KOPT-K1 (cell line): Measurements from ENCODE around the gene ZER1.

Source experiments
- H3K27ac ChIP-seq: fragments of 200-600 bp; sonication (generic); 2 replicates; pipeline ENCODE4 v1.5.1; 2016; ENCODE audit warnings: antibody characterized with exemption, mild to moderate bottlenecking, low read depth, low read length; ENCODE audit not compliant: poor library complexity, severe bottlenecking
- H3K36me3 ChIP-seq: fragments of 200-600 bp; sonication (generic); 2 replicates; pipeline ENCODE4 v1.5.1; 2017; ENCODE audit warnings: antibody characterized with exemption, mild to moderate bottlenecking, low read length, moderate library complexity; ENCODE audit not compliant: insufficient read depth
- H3K9me3 ChIP-seq: fragments of 200-600 bp; sonication (generic); 2 replicates; pipeline ENCODE4 v1.5.1; 2017; ENCODE audit warnings: antibody characterized with exemption, low read length, mild to moderate bottlenecking; ENCODE audit not compliant: insufficient read depth, poor library complexity, severe bottlenecking

The ZER1 gene

DNA sequence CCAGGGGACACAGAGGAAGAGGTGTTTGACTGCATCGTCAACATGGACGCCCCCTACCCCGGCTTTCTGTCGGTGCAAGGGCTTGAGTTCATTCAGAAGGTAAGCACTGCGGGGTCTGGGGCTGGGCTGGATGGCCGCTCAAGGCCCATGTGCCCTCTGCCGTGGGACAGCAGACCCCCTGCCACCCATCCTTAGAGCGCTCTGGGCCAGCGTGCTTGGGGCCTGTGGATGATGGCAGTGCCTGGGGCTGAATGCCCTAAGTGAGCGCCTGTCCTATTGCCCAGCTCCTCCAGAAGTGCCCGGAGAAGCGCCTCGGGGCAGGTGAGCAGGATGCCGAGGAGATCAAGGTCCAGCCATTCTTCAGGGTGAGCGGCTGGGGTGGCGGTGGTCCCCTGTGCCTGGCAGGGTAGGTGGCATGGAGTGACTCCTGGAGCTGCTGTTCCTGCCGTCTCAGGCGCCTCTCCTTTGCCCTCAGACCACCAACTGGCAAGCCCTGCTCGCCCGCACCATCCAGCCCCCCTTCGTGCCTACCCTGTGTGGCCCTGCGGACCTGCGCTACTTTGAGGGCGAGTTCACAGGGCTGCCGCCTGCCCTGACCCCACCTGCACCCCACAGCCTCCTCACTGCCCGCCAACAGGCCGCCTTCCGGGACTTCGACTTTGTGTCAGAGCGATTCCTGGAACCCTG is 51.7 kb downstream of the ZER1 start:
- Histone ChIP-seq H3K9me3 (no peaks in the 10 kb centered on the region), H3K27ac (no peak overlapping the region), H3K36me3 (peaks cover 19% of the 10 kb centered on the region; the same call in 1 of the 2 replicates)

GRCh38 chr9:128718475-128718874 is 53.3 kb downstream of the ZER1 start:
- peaks cover 19% of the 10 kb centered on the region; the same call in 1 of the 2 replicates for H3K36me3 ChIP-seq
- no peak overlapping the region for H3K27ac ChIP-seq
- H3K9me3 ChIP-seq: no peaks in the 10 kb centered on the region

- Histone ChIP-seq H3K9me3 (no peaks in the 10 kb centered on the region), H3K36me3 (peaks cover 19% of the 10 kb centered on the region; the same call in 1 of the 2 replicates), H3K27ac (no peak overlapping the region)
Measured at GRCh38 chr9:128718047-128718446, 53.7 kb downstream of the ZER1 start.

GRCh38 chr9:128716581-128717254 is 55.0 kb downstream of the ZER1 start:
- Histone ChIP-seq H3K9me3 (no peaks in the 10 kb centered on the region), H3K27ac (no peak overlapping the region), H3K36me3 (peaks cover 19% of the 10 kb centered on the region; the same call in 1 of the 2 replicates)

DNA sequence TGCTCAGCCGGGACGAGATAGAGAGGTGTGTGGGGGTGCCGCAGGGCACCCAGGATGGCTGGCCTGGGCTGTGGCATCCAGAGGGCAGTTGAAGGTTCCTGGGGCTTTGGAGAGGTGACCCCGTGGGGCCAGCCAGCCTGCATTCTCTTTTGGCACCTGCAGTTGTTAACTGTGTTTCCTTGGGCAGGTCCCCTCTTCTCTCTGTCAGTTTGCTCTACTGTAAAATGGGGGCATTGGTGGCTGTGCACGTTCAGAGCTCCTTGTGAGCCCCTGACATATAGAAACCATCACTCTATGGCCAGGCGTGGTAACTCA is 56.3 kb downstream of the ZER1 start:
- Histone ChIP-seq H3K27ac (no peak overlapping the region), H3K9me3 (no peaks in the 10 kb centered on the region), H3K36me3 (peaks cover 7% of the 10 kb centered on the region; the same call in 1 of the 2 replicates)

DNA sequence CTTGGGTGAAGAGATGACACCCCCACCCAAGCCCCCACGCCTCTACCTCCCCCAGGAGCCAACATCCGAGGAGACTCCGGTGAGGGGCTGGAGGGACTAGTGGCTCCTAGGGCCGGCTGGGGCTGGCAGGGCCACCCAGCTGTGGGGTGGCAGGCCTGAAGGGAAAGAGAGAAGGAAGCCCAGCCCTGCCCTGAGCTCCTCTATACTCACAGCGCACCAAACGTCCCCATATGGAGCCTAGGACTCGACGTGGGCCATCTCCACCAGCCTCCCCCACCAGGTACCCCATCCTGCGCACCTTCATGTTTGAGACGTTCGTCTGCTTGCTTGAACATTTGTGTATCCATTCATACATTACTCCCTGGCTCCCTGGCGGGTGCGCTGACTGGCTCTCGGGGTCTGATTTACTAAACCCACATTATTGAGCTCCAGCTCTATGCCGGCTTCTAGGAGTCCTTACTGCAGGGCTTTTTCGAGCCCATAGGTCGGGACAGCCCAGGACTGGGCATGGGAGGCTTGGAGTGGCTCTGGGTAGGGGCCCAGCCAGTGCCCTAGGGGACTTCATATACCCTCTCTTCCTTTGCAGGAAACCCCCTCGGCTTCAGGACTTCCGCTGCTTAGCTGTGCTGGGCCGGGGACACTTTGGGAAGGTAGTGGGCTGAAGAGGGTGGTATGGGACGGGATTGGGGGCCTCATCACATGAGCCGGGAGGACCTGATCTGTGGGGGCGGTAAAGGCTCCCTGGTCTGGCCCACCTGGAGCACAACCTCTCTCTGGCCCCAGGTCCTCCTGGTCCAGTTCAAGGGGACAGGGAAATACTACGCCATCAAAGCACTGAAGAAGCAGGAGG is 56.9 kb downstream of the ZER1 start:
- Histone ChIP-seq H3K27ac (no peak overlapping the region), H3K9me3 (no peaks in the 10 kb centered on the region), H3K36me3 (peaks cover under 1% of the 10 kb centered on the region; the same call in 1 of the 2 replicates)

DNA sequence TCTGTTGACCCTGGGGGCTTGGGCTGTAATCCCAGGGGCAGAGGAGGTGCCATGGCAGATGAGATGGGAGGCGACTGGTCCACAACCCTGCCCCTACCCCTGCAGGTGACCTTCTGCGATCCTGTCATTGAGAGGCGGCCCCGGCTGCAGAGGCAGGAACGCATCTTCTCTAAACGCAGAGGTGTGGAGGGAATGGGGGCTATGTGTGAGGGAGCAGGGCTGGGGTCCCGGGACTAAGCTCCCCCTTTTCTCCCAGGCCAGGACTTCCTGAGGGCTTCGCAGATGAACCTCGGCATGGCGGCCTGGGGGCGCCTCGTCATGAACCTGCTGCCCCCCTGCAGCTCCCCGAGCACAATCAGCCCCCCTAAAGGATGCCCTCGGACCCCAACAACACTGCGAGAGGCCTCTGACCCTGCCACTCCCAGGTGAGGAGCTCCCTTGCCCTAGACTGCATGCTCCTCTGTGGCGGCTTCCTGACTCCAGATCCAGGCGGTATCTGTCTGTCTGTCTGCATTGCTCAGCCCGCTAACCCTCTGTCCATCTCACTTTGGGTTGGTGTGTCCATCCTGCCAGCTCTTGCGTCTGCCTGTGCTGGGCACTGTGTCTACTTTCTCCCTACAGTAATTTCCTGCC is 57.7 kb downstream of the ZER1 start:
- Histone ChIP-seq H3K36me3 (no peaks in the 10 kb centered on the region), H3K27ac (no peak overlapping the region), H3K9me3 (no peaks in the 10 kb centered on the region)

DNA sequence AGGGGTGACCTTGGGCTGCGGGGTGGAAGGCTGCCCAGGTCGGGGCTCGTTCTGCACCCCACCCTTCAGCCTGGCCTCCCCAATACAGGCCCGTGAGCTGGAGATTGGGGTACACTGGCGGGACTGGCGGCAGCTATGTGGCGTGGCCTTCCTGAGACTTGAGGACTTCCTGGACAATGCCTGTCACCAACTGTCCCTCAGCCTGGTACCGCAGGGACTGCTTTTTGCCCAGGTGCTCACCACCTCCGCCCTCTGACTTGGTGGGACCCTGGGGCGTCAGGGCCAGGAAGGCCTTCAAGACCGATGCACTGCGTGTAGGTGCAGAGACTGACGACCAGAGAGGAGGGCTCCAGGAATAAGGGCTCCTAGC is 58.3 kb downstream of the ZER1 start:
- no peak overlapping the region for H3K27ac ChIP-seq
- H3K9me3 ChIP-seq: no peaks in the 10 kb centered on the region
- H3K36me3 ChIP-seq: no peaks in the 10 kb centered on the region

- Histone ChIP-seq H3K36me3 (no peaks in the 10 kb centered on the region), H3K9me3 (no peaks in the 10 kb centered on the region), H3K27ac (no peak overlapping the region)
Measured at GRCh38 chr9:128712451-128713410, 59.0 kb downstream of the ZER1 start.

- Histone ChIP-seq H3K36me3 (no peaks in the 10 kb centered on the region), H3K27ac (no peak overlapping the region), H3K9me3 (no peaks in the 10 kb centered on the region)
Measured at GRCh38 chr9:128707446-128707845, 64.3 kb downstream of the ZER1 start.

GRCh38 chr9:128706671-128707381 is 64.9 kb downstream of the ZER1 start:
- no peaks in the 10 kb centered on the region for H3K9me3 ChIP-seq
- no peak overlapping the region for H3K27ac ChIP-seq
- H3K36me3 ChIP-seq: no peaks in the 10 kb centered on the region

DNA sequence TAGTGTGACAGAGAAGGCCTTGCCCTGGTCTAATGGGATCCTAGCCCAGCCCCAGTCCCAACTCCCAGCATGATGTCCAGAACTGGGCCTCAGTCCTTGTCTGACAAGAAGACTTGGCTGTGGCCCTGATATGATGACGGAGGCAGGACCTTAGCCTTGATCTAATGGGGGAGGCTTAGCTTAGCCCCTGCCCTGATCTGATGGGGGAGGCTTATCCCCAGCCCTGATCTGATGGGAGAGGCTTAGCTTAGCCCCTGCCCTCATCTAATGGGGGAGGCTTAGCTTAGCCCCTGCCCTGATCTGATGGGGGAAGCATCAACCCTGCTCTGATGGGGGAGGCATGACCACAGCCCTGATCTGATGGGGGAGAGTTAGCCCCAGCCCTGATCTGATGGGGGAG is 65.7 kb downstream of the ZER1 start:
- no peak overlapping the region for H3K27ac ChIP-seq
- no peaks in the 10 kb centered on the region for H3K36me3 ChIP-seq
- H3K9me3 ChIP-seq: no peaks in the 10 kb centered on the region

GRCh38 chr9:128705051-128705965 is 66.4 kb downstream of the ZER1 start:
- Histone ChIP-seq H3K9me3 (no peaks in the 10 kb centered on the region), H3K27ac (no peak overlapping the region)

More at GRCh38 chr9:128705051-128705965, 66.4 kb downstream of the ZER1 start:
- H3K36me3 ChIP-seq: no peaks in the 10 kb centered on the region
